Bone marrow (tissue), 2 donors: ENCODE measurements around the gene OPN4.

Experiments
- DNase-seq, 2 donors: peaks; one replicate each; lab custom pipeline; 2025; lab: John Stamatoyannopoulos, UW

OPN4 gene

DNA sequence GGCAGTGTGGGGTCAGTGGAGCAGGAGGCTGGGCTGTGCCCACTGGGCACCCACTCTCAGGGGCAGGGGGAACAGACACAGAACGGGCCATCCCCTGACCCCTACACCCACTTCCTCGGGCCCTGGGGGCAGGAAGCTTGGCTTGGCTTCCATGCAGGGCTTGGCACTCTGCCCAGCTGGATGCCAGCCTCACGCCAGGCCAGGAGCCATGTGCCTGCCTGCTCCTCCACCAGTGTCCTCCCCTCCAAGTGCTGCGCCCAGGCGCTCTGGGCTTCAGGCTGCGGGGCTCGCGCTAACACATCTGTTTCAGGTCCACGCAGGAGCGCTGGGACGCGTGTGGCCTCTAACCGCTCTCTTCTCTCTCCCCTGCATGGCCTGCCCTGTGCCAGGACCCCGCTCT lies 26.7 kb downstream of the OPN4 start:
- DNase-seq = no peak

DNA sequence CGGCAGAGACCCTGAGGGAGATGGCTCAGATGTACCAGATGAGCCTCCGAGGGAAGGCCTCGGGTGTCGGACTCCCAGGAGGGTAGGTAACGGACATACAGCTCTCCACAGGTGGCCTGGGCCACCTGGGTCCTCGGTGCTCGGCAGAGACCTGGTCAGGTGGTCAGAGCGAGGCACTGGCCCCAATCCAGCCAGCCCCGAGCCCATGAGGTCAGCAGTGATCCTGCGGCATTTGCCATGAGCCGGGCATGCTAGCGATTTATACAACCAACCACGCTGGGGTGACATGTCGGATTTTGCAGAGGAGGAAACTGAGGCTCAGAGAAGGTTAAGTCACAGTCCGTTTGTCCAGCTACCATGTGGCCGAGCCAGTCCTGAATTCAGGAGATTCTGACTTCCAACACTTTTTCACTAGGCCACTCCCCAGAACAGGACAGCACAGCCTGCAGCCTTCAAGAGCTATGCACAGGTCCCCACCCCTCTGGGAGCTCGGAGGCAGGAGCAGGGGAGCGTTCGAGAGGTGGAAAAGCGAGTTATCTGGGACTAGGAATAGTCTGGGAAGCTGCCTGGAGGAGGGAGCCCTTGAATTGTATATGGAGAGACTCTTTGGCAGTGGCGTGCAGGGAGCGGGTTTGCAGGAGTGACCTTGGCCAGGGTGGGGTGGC lies 27.5 kb downstream of the OPN4 start:
- DNase-seq = no peak

DNA sequence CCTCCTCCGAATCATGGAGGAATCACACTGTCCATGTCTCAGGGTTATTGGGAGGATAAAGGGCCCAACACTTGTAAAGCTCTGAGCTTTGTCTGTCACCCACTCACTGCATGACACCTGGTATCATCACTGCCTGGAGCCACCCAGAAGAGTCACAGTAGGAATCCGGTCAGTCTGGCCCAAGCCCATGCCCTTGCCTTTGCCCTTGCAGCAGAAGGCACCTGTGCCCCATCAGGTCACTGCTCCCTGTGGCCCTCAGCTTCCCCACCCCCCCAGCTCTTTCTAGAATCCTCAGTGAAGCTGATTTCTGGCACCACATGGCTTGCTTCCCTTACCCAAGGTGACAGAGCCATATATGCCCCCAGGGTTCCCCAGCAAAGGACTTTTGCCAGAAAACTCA lies 28.3 kb downstream of the OPN4 start:
- no peak for DNase-seq

DNA sequence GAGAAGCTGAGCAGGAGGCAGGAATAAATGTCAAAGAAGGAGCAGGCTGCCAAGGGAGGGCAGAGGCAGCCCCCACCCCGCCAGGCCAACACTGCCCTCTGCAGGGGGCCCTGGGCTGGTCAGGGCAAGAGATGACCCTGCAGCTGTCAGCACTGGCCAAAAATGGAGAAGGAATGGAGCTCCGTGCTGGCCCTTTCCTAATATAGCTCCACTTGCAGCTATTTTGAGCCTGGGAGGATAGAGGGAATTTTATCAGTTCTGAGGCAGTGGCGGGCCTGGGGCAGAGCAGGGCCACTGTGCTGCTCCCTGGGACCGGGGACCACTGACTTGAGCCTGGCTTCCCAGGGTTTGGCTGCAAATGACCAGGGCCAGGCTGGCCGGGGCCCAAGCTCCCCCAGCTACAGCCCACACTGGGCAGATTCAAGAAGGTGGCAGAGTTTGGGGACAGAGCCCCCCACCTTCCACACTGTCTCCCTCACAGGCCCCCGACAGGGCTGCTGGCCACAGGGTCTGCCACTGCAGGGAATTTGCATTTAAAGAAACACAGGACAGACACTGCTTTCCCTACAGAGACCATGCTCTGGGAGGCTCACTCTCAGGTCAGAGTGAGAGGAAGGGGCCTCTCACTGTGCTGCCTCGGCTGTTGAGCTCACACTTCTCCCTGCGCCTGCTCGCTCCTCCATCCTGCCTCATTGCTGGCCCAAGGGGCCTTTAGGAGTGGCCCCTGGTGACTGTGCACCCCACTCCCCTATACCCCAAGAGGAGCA lies 30.2 kb downstream of the OPN4 start:
- no peak for DNase-seq

DNA sequence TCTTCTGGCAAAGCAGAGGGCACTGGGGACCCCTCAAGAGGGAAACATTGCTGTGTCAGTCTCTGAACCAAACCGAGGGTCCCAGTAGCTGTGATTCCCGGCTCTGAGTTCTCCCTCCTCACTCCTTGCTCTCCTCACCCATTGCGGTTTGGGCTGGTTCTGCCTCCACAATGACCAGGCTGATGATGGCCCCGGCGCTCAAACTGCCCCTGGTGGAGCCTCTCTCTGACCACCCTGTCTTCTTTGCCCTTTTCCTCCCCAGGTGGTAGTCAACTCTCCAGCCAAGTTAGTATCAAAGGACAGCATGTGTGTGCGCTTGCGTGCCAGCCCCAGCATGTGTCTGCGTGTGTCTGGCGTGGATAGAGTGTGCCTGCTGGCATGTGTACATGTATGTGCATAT lies 31.1 kb downstream of the OPN4 start:
- DNase-seq = no peak

DNA sequence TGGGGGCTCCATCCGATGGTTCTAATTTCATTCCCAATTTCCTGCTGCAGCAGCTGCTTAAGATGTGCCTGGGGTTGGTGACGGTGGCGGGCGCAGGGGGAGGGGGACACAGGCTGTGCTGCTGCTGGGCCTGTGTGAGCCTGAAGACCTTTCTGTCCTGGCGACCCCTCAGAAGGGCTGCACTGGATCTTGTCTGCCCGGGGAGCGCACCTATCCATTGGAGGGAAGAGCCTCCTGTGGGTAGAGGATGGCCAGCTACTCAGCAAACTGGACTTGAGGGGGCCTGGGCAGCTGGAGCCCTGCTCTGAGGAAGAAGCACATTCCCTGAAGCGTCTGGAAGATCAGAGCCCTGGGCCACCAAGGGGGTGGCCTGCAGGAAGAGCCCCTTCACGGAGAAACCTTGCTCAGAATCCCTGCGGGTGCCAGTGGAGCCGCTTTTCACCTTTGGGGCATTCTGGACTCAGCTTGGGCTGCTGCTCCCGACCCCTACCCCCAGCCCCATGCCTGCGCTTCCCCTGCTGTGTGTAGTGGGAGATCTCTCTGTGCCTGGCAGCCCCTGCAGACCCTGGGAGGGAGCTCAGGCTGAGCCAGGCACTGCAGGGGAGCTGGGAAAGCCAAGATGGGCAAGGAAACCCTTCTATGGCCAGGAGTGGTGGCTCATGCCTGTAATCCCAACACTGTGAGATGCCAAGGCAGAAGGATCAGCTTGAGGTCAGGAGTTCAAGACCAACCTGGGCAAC lies 31.7 kb downstream of the OPN4 start:
- no peak for DNase-seq

DNA sequence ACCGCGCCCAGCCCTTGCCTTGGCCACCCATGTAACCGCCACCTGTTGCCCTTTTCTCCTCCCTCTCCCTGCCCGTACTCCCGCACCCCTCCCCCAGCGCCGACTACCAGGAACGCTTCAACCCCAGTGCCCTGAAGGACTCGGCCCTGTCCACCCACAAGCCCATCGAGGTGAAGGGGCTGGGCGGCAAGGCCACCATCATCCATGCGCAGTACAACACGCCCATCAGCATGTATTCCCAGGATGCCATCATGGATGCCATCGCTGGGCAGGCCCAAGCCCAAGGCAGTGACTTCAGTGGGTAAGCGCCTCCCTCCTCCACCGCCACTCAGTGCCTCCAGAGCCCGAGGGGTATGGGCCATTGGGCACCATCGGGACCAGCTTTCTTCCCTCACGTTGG lies 32.6 kb downstream of the OPN4 start:
- DNase-seq = no peak

DNA sequence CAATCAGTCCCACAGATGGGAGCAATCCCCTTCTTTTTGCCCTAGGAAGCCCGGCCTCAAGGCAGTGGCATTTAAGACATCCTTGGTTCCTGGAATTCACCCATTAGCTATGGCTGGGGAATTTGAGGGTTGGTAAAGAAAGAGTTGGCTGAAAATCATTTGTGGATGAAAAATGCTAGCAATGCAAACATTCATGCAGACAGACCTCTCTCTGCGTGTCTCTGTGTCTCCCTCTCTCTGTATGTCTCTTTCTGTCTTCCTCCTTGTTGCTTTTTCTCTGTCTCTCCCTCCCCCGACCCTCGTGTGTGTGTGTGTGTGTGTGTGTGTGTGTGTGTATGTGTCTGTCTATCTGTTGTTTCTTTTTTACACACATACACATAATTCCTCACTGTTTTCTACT lies 33.4 kb downstream of the OPN4 start:
- DNase-seq = no peak

DNA sequence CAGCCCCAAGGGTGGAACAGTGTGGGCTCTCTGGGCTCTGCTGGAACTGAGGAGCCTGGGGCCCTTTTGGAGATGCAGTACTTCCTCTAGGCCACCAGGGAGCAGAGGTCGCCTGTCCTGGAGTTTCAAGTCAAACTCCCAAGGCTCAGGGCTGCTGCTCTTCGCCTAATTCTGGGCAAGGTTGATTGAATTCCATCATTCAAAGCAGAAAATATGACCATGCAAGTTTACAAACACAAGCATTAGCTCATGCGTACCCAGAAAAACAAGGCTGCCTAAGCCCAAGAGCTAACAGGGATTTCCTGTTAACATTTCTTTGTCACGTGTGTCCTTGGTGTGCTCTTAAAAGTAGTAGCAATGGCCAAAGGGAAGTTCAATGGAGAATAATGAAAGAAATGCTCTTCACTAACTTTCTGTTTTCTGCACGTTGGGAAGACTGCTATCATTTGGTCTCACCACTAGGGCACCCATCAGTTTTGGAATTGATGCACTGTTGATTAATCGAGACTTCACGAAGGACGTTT lies 34.1 kb downstream of the OPN4 start:
- DNase-seq = peak; percentile 6 to 23

DNA sequence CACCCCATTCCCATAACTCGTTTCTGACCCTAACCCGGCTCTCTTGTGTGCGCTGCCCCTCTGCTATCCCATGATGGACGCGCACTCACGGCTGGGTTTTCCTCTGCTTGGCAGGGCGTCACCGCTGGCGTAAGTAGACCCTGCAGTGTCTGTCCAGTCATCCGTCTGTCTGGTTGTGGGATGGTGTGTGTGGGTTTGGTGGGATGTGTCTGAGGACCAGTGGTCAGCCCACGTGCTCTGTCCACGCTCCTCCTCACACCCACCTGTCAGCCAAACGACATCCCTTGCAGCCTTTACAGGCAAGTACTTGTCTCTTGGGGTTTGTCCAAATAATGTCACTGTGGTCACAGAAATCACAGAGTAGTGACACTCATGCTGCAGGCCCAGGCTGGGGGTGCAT lies 34.8 kb downstream of the OPN4 start:
- no peak for DNase-seq

DNA sequence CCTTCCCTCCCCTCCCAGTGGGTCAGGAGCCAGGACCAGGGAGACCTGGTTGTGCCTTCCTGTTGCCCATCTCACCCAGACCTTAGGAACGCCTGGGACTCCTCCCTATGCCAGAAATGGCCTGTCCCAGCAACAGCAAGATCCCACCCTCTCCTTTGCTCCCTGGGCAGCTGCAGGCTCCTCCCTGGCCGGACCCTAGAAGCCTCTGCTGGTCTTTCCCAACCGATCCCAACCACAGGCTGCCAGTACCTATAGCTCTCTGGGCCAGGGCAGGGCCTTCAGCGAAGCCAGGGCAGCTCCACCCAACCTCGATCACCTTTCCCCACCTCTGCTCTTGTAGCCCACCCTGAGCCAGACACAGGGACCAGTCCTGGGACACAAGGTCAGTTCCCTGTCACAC lies 35.9 kb downstream of the OPN4 start:
- no peak for DNase-seq

DNA sequence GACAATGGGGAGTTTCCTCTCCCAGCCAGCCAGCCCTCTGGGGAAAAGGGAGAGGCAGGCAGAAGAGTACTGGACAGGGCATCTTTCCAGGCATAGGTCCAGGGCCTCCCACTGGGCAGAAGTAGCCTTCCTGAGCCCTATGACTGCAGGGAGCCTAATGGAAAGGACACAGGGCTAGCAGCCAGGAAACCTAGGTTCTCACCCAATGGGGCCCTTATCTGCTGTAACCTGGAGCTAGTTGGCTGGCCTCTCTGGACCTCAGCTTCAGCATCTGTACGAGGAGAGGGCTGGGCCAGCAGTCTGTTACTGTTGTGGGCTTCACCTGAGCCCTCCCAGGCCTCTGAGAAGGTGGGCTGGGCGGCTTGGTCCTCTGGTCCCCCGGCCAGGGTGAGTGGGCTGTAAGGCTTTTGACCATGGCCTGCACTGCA lies 36.3 kb downstream of the OPN4 start:
- no peak for DNase-seq

DNA sequence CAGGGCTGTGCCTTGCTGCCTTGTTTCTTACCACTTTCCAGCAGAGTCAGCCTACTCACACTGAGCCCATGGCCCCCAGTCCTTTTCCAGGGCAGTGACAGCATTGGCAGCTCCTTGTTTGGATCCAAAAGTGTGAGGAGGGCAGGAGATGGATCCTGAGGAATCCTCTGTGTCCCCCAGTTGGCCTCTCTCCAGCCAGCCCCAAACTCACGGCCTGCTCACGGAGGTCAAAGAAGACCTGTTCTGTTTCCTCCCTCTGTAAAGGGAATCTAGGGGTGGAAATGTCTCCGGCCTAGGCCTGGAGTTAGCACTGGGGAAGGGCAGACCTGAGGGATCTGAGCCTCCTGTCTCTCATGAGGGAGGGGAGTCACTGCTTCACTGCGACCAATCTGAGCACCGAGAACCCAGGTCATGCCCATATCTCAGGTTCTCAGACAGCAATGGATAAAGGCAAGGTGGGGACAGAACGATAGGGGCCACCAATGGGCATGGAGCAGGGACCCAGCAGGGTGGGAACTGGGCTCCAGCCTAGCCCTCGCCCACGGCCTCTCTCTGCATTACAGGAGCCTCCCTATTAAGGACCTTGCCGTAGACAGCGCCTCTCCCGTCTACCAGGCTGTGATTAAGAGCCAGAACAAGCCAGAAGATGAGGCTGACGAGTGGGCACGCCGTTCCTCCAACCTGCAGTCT lies 37.1 kb downstream of the OPN4 start:
- no peak for DNase-seq

DNA sequence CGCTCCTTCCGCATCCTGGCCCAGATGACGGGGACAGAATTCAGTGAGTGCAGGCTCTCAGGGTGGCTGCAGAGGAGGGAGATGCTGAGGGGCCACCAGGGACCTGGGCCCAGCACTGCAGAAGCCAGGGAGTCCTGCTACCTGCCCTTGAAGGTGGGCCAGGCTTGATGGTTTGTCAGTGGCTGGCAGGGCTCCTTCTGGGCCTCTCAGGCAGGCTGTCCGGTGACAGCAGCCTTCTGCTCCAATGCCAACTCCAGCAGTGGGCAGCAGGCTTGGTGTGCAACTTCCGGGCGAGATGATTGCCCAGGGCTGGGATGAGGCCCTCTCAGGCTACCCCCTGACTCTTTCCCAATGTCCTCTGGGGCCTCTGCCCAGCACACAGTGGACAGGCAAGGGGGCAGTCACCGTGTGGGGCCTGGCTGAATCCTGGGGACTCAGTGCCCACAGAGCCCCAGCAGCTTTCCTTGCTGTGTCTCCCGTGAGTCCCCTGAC lies 37.7 kb downstream of the OPN4 start:
- no peak for DNase-seq

DNA sequence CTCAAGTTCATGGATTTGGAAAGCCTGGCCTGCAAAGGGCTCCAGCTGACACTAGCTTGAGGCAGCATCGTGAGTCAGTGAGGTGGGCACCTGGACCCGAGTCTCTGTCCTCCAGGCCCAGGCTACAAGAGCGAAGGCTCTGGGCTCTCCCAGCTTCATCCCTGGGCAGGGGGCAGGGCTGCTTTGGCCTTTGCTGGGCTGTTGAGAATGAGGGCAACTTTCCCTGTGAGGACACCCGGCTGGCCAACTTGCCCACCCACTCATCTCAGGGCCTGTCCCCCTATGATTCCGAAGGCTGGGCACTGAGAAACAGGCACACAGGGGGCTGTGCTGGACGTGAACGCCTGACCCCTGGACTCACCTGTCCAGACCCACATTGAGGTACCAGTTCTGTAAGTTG lies 38.3 kb downstream of the OPN4 start:
- DNase-seq = no peak

DNA sequence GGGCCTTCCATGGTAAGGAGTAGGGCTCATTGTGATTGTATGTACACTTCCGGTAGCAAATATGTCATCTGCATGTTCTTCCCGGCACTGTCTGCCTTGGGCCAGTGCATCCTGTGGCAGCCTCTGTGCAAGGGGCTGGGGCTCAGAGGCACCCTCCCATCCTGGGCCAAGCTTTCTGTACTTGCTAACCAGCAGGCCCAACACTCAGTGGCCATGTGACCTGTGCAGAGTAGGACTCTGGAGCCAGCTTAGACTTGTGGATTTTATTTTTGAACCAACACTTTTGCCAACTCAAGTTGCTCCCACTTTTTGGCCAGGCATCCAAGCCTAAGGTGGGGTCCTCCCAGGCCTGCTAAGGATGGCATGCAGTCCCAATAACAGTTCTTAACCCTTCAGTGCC lies 38.9 kb downstream of the OPN4 start:
- DNase-seq = no peak

DNA sequence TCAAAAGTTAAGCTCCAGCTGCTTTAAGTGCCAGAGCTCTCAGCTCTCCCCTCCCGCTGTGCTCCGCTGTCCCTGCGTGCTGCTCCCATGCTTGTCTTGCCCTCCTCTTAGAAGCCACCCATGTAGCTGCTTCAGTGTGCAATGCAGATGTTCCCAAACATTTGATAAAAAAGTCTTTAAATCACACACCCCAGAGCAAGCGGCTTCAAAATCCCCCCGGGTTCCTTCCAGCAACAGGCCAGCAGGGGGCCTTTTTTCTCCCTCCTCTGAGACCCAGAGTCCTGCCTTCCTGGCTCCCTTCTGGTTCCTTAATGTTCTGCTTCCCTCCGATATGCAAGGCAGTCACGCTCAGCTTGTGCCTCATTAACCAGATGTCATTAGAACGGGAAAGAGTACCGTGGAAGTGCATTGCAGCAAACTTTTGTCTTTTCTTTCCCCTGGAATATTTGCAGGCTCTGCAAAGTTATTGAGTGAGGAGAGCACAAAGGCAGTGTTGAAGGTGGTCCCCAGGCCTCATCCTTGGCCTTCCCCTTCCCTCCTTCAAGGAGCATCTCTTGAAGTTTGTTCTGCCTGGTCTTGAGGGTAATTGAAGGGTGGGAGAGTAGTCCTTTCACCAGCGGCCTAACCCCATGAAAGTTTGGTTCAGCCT lies 39.5 kb downstream of the OPN4 start:
- peak in 1 of 2 donors; percentile 46 for DNase-seq

DNA sequence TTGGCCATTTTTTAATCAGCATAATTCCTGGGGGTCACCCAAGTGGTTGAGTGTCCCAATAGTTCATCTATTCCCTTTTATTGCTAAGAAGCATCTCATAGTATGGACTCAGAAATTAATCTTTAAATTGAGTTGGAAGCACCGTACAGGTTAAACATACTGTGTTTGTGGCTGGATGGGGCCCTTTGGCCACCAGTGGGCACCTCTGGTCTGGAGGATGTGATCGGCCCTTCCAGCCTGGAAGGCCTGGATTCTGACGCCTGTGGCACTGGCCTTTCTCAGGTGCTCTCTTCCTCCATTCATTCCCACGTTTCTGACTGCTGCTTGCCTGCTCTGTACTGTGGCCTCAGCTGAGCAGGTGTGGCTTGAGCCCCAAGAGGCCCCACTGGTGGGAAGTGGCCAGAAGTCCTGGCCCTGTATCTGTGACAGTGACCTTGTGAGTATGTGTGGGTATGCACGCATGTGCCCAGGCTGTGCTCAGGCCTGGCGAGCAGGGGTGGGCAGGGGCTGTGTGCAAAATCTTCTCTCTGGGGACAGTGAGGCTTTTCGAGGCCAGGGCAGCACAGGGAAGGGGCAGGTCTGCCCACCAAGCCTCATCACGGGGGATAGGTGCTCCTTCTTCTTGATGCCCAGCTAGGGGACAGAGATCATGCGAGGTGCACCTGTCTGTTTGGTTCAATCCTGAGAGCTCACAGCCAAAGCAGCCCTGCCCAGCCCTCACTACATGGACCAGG lies 44.0 kb downstream of the OPN4 start:
- DNase-seq = no peak

DNA sequence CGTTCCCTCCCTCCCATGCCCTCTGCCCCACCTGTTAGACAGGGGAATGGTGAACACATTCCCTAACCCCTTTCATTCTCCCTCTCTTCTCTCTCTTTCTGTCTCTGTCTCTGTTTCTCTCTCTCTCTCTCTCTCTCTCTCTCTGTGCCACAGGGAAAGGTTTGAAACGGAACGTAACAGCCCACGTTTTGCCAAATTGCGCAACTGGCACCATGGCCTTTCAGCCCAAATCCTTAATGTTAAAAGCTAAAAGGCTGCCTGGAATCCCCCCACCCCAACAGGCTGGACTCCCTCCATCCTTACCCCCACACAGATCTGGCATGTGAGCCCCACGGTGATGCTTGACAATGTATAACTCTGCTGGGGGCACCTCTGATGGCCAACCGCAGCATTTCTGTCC lies 44.8 kb downstream of the OPN4 start:
- no peak for DNase-seq

DNA sequence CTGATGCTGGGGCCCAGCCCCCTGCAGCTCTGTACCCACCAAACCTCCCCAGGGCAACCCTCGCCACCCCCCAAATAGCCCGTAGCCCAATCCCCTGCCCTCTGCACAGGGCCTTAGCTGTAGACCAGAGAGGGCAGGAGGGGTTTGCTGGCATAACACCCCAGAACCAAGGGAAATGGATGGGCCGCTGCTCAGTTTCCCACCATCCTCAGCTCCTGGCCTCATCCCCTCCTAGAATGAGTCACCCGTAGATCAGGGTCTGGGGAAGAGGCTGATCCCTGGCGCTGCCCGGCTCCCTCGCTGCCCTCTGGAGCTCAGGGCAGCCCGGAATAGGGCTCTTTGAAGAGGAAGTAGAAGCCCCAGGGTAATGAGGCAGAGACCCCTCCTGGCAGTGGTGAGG lies 45.2 kb downstream of the OPN4 start:
- DNase-seq = no peak
